IMR-90 (cell line): ENCODE measurements around the gene GJC3. TPM values are rescaled to one million over a fixed set of nuclear protein-coding genes. Genes with fewer than 3 reads are reported as not detected.

Experiments
- ATAC-seq: fragments of 200-7000 bp; cut with Tn5 transposase; 2 replicates; pipeline ENCODE4 v1.9.1; 2020; ENCODE audit warnings: low read depth, mild to moderate bottlenecking, moderate library complexity
- BruUV-seq: library from RNA; stranded (reverse); fragments of 400-500 nt; replicated peaks from 2 replicates; lab custom pipeline; 2021; lab: Mats Ljungman, UMichigan
- CTCF ChIA-PET: fragments of 300-600 bp; formaldehyde crosslinking; extraction: SDS; loops from one replicate; lab custom pipeline; 2021; ENCODE audit warnings: antibody characterized with exemption; lab: Yijun Ruan, JAX
- POLR2A ChIA-PET: fragments of 300-600 bp; sonication (Branson Sonifier 250); formaldehyde crosslinking; loops from one replicate; lab custom pipeline; 2022; ENCODE audit warnings: antibody characterized with exemption; ENCODE audit not compliant: unreplicated experiment; lab: Charles Lee
- DNase-seq: peaks from one replicate; pipeline ENCODE4 v3.0.0; 2013
- H2AFZ ChIP-seq: replicated peaks from 2 replicates; pipeline ENCODE3; 2013; ENCODE audit warnings: low read length, mild to moderate bottlenecking; ENCODE audit not compliant: poor library complexity
- H2AK5ac ChIP-seq: 2 replicates; pipeline ENCODE4 v1.6.1; 2013; ENCODE audit warnings: low read depth, low read length, inconsistent platforms
- H2AK9ac ChIP-seq: replicated peaks from 2 replicates; pipeline ENCODE3; 2013; ENCODE audit warnings: mild to moderate bottlenecking, low read depth, low read length, moderate library complexity; ENCODE audit not compliant: poor library complexity
- H2BK120ac ChIP-seq: 2 replicates; pipeline ENCODE4 v1.6.1; 2013; ENCODE audit warnings: low read depth, low read length, inconsistent platforms
- H2BK15ac ChIP-seq: 3 replicates; pipeline ENCODE4 v1.6.1; 2013; ENCODE audit warnings: low read depth, low read length, inconsistent platforms
- H2BK20ac ChIP-seq: 2 replicates; pipeline ENCODE4 v1.6.1; 2013; ENCODE audit warnings: low read depth, mild to moderate bottlenecking, inconsistent platforms, low read length, moderate library complexity
- H2BK5ac ChIP-seq: 2 replicates; pipeline ENCODE4 v1.6.1; 2013; ENCODE audit warnings: mild to moderate bottlenecking, low read depth, low read length, inconsistent platforms; ENCODE audit not compliant: poor library complexity, severe bottlenecking
- H3K14ac ChIP-seq: replicated peaks from 2 replicates; pipeline ENCODE4 v1.6.1; 2013; ENCODE audit warnings: low read depth, low read length, inconsistent platforms
- H3K18ac ChIP-seq: 2 replicates; pipeline ENCODE4 v1.6.1; 2013; ENCODE audit warnings: low read depth, low read length, control low read depth
- H3K23ac ChIP-seq: 2 replicates; pipeline ENCODE4 v1.6.1; 2013; ENCODE audit warnings: low read depth, low read length, inconsistent platforms
- H3K27ac ChIP-seq: 2 replicates; pipeline ENCODE4 v1.5.1; 2013; ENCODE audit warnings: mild to moderate bottlenecking, control low read depth, low read length; ENCODE audit not compliant: insufficient read depth
- H3K27me3 ChIP-seq: 2 replicates; pipeline ENCODE4 v1.6.1; 2013; ENCODE audit warnings: low read length; ENCODE audit not compliant: control insufficient read depth, insufficient read depth
- H3K36me3 ChIP-seq: 2 replicates; pipeline ENCODE4 v1.6.1; 2013; ENCODE audit warnings: low read length, mixed read lengths; ENCODE audit not compliant: control insufficient read depth, insufficient read depth
- H3K4ac ChIP-seq: 2 replicates; pipeline ENCODE4 v1.6.1; 2013; ENCODE audit warnings: low read depth, low read length, inconsistent platforms
- H3K4me1 ChIP-seq: 2 replicates; pipeline ENCODE4 v1.6.1; 2013; ENCODE audit warnings: low read length, mixed read lengths; ENCODE audit not compliant: control insufficient read depth, insufficient read depth
- H3K4me2 ChIP-seq: 2 replicates; pipeline ENCODE4 v1.6.1; 2013; ENCODE audit warnings: low read depth, mild to moderate bottlenecking, control low read depth, low read length, moderate library complexity
- H3K4me3 ChIP-seq: 2 replicates; pipeline ENCODE4 v1.5.1; 2013; ENCODE audit warnings: low read depth, mild to moderate bottlenecking, control low read depth, low read length, moderate library complexity; ENCODE audit not compliant: insufficient read depth
- H3K56ac ChIP-seq: 2 replicates; pipeline ENCODE4 v1.6.1; 2013; ENCODE audit warnings: low read length, inconsistent platforms; ENCODE audit not compliant: insufficient read depth; ENCODE audit errors: extremely low read depth
- H3K79me1 ChIP-seq, 2 experiments: 2 replicates each; pipeline ENCODE4 v1.6.1; 2013; ENCODE audit warnings: low read length in 2 of 2, inconsistent platforms in 1 of 2, low read depth in 1 of 2
- H3K9ac ChIP-seq: 2 replicates; pipeline ENCODE4 v1.6.1; 2013; ENCODE audit warnings: low read depth, low read length, control low read depth
- H3K9me1 ChIP-seq: 2 replicates; pipeline ENCODE4 v1.6.1; 2013; ENCODE audit warnings: low read length, inconsistent platforms; ENCODE audit not compliant: insufficient read depth
- H3K9me3 ChIP-seq: 2 replicates; pipeline ENCODE4 v1.6.1; 2013; ENCODE audit warnings: low read length; ENCODE audit not compliant: control insufficient read depth, insufficient read depth
- H4K20me1 ChIP-seq: 2 replicates; pipeline ENCODE4 v1.6.1; 2013; ENCODE audit warnings: low read length, inconsistent platforms; ENCODE audit not compliant: insufficient read depth
- H4K5ac ChIP-seq: 2 replicates; pipeline ENCODE4 v1.6.1; 2013; ENCODE audit warnings: mild to moderate bottlenecking, low read depth, low read length, control low read depth
- H4K8ac ChIP-seq, 2 experiments: 2 replicates each; pipeline ENCODE4 v1.6.1; 2013; ENCODE audit warnings: low read depth in 2 of 2, low read length in 2 of 2, control low read depth in 1 of 2, inconsistent platforms in 1 of 2
- H4K91ac ChIP-seq: 2 replicates; pipeline ENCODE4 v1.6.1; 2013; ENCODE audit warnings: low read depth, low read length, inconsistent platforms; ENCODE audit not compliant: insufficient read depth
- BHLHE40 ChIP-seq: fragments of 150-350 bp; IDR thresholded peaks from 2 replicates; pipeline ENCODE4 v1.6.1; 2016; ENCODE audit warnings: mild to moderate bottlenecking, low read depth, low read length
- CEBPB ChIP-seq: IDR thresholded peaks from 2 replicates; pipeline ENCODE4 v1.6.1; 2012; ENCODE audit warnings: low read depth, low read length, improper control_type of control experiment
- CHD1 ChIP-seq: IDR thresholded peaks from 2 replicates; pipeline ENCODE4 v1.6.1; 2012; ENCODE audit warnings: low read depth, low read length, improper control_type of control experiment
- ELK1 ChIP-seq: fragments of 150-350 bp; IDR thresholded peaks from 2 replicates; pipeline ENCODE4 v1.6.1; 2016; ENCODE audit warnings: low read depth, mild to moderate bottlenecking, low read length, moderate library complexity, borderline replicate concordance
- MAFK ChIP-seq: IDR thresholded peaks from 2 replicates; pipeline ENCODE4 v1.6.1; 2012; ENCODE audit warnings: low read depth, low read length, improper control_type of control experiment
- MXI1 ChIP-seq: IDR thresholded peaks from 2 replicates; pipeline ENCODE4 v1.6.1; 2012; ENCODE audit warnings: low read depth, mild to moderate bottlenecking, low read length, moderate library complexity, borderline replicate concordance
- NFE2L2 ChIP-seq: fragments of 150-350 bp; IDR thresholded peaks from 2 replicates; pipeline ENCODE4 v1.6.1; 2016; ENCODE audit warnings: low read depth, mild to moderate bottlenecking, low read length
- POLR2A ChIP-seq: IDR thresholded peaks from 2 replicates; pipeline ENCODE4 v1.6.1; 2012; ENCODE audit warnings: mild to moderate bottlenecking, low read depth, low read length
- RAD21 ChIP-seq: IDR thresholded peaks from 2 replicates; pipeline ENCODE4 v1.6.1; 2012; ENCODE audit warnings: low read length, improper control_type of control experiment
- RCOR1 ChIP-seq: IDR thresholded peaks from 2 replicates; pipeline ENCODE4 v1.6.1; 2012; ENCODE audit warnings: mild to moderate bottlenecking, low read length, improper control_type of control experiment; ENCODE audit not compliant: insufficient replicate concordance
- RFX5 ChIP-seq: IDR thresholded peaks from 2 replicates; pipeline ENCODE4 v1.8.0; 2012; ENCODE audit warnings: low read depth, mild to moderate bottlenecking, low read length, moderate library complexity
- SMC3 ChIP-seq: fragments of 150-350 bp; IDR thresholded peaks from 2 replicates; pipeline ENCODE4 v1.6.1; 2016; ENCODE audit warnings: low read depth, mild to moderate bottlenecking, antibody characterized with exemption, low read length, moderate library complexity
- USF2 ChIP-seq: fragments of 150-350 bp; IDR thresholded peaks from 2 replicates; pipeline ENCODE4 v1.6.1; 2017; ENCODE audit warnings: mild to moderate bottlenecking, antibody characterized with exemption, low read length, low read depth
- WGBS, 2 experiments: methylation state at CpG; one replicate each; pipeline versions ENCODE4 v1.1.5 to v1.1.7; 2013; ENCODE audit warnings: missing lambda C conversion rate in 2 of 2; ENCODE audit not compliant: insufficient read length in 1 of 2; ENCODE audit errors: extremely low coverage in 2 of 2; 5-methylcytosine and 5-hydroxymethylcytosine counted together
- dilution Hi-C: fragments of 300-500 bp; cut with HindIII; formaldehyde crosslinking; loops from one replicate; pipeline ENCODE4 v1.14.3; 2018; ENCODE audit warnings: low sequenced_read_pairs; ENCODE audit not compliant: unreplicated experiment
- in situ Hi-C: fragments of 300-500 bp; cut with MboI; formaldehyde crosslinking; loops from 3 replicates; pipeline ENCODE4 v1.14.3; 2019; ENCODE audit warnings: low sequenced_read_pairs, inconsistent platforms, mixed read lengths
- intact Hi-C: fragments of 100-400 bp; cut with micrococcal nuclease; formaldehyde crosslinking; loops from 2 replicates; pipeline ENCODE4 v1.10.0; 2022
- polyA plus RNA-seq, 3 experiments: library from polyadenylated mRNA; depleted of rRNA; stranded (reverse); fragments of >200 nt; gene quantifications; 2 replicates each; pipeline ENCODE4 v1.2.3, GENCODE V29; 2012; ENCODE audit warnings: low replicate concordance in 1 of 3
- total RNA-seq: library from RNA; depleted of rRNA; stranded (reverse); fragments of >200 nt; gene quantifications from 2 replicates; pipeline ENCODE4 v1.2.3, GENCODE V29; 2012

The GJC3 gene
- total and polyA plus RNA-seq, 2 of the 4 experiments (the other 2 are of a cell fraction) = not detected

GRCh38 chr7:99918959-99919813 is 10.2 kb downstream of the GJC3 start, which contains the start of gene TRIM4 (continued):
- no peak for TF ChIP-seq ELK1

DNA sequence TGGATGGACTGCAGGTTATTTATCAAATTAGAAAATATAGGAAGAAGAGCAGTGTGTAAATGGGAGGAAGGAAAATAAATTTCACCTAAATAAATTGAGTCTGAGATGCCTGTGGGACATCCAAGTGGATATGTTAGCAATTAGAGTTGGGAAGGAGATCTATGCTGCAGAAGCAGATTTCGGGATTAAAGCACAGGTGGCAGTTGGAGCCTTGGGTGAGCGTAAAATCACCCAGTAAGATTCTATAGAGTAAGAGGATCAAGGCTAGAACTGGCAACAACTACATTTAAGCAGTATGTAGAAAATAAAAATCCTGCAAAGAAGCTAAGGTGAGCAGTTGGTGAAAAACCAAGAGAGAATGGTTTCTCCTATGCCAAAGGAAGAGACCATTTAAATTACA is 18.4 kb downstream of the GJC3 start:
- H3K27ac ChIP-seq = no peak overlapping the region
- H4K91ac ChIP-seq = no peak overlapping the region
- ChIA-PET POLR2A (no interaction called here), CTCF (interaction anchor here (1.6 kb wide), 1 partner anchor 79 kb away, joined by 3 read pairs; no protein-coding TSS in a partner anchor)
- peaks cover 22 to 51% of the 10 kb centered on the region in 2 experiments for H3K79me1 ChIP-seq
- H2BK120ac ChIP-seq = no peak overlapping the region
- no peaks in the 10 kb centered on the region for H3K27me3 ChIP-seq
- ATAC-seq (no peak), DNase-seq (no peak)
- no TSS peak for BruUV-seq
- H3K9ac ChIP-seq = no peak overlapping the region
- intact Hi-C loops (loop anchor here (5.0 kb wide), 1 partner anchor 221 kb away; no protein-coding TSS in a partner anchor), in situ Hi-C loops (loop anchor here (5.0 to 10.0 kb wide), 2 partner anchors 81 to 144 kb away; no protein-coding TSS in a partner anchor), dilution Hi-C loops (no loop called here)
- H2BK15ac ChIP-seq = no peak overlapping the region
- H3K9me1 ChIP-seq = no peaks in the 10 kb centered on the region
- no peak overlapping the region for H3K4ac ChIP-seq
- H3K18ac ChIP-seq = no peak overlapping the region
- H2BK5ac ChIP-seq = no peak overlapping the region
- no peak overlapping the region for H2AK9ac ChIP-seq
- no peak overlapping the region for H2BK20ac ChIP-seq
- no peak overlapping the region for H3K4me2 ChIP-seq
- no peak overlapping the region for H3K23ac ChIP-seq
- H3K56ac ChIP-seq = no peak overlapping the region
- H4K20me1 ChIP-seq = peaks cover 39% of the 10 kb centered on the region
- H3K14ac ChIP-seq = no peak overlapping the region
- H2AFZ ChIP-seq = no peak overlapping the region
- no peak overlapping the region for H4K8ac ChIP-seq
- no peak overlapping the region for H4K5ac ChIP-seq
- peaks cover 29% of the 10 kb centered on the region for H3K36me3 ChIP-seq
- H3K4me3 ChIP-seq = no peak overlapping the region
- H3K4me1 ChIP-seq = peaks cover 2% of the 10 kb centered on the region; the same call in 1 of the 2 replicates
- H3K9me3 ChIP-seq = no peaks in the 10 kb centered on the region
- WGBS, 2 experiments = no CpG with 5 or more reads among the region's 2 CpGs
- H2AK5ac ChIP-seq = no peak overlapping the region
- TF ChIP-seq SMC3 (no peak), MAFK (no peak), BHLHE40 (no peak), MXI1 (no peak), NFE2L2 (no peak), RAD21 (no peak), USF2 (no peak), POLR2A (no peak), ELK1 (no peak), CEBPB (no peak), RFX5 (no peak), CHD1 (no peak), RCOR1 (no peak)
